ENCODE results near the gene EBF3. TPM values are rescaled to one million over a fixed set of nuclear protein-coding genes. Genes with fewer than 3 reads are reported as not detected.

Gene EBF3
- total RNA-seq, 1 experiment from 2014 or later, result 0.64 TPM

GRCh38 chr10:129850316-129850715 lies 113.8 kb downstream of the EBF3 start:
- no peaks in the 10 kb centered on the region; the same call in 1 of the 2 replicates for H3K27me3 ChIP-seq (ENCODE audit: control insufficient read depth, insufficient read depth, low read length)
- no peak for ATAC-seq
- no peak overlapping the region for H3K4me3 ChIP-seq (ENCODE audit: low read depth in 2 of 2, low read length in 2 of 2)
- BruUV-seq (replicated peaks), result no TSS peak
- TF ChIP-seq CTCF (IDR thresholded peaks at IDR 0.05) (no peak), TCF7L2 (IDR thresholded peaks at IDR 0.05; ENCODE audit: low read depth, low read length) (no peak), POLR2AphosphoS5 (IDR thresholded peaks at IDR 0.05; ENCODE audit: low read depth, low read length) (no peak), REST (IDR thresholded peaks at IDR 0.05; ENCODE audit: insufficient read depth in 1 of 2, low read depth in 2 of 2, low read length in 1 of 2) (no peak), SIN3A (IDR thresholded peaks at IDR 0.05; ENCODE audit: borderline replicate concordance, insufficient read depth, low read depth, low read length) (no peak)
- no peaks in the 10 kb centered on the region for H3K9me3 ChIP-seq (ENCODE audit: control insufficient read depth, insufficient read depth, low read depth, low read length)
- CTCF ChIA-PET, result no interaction called here
- intact Hi-C loops (cut with micrococcal nuclease; ENCODE audit: unreplicated experiment), result no loop called here
- in situ Hi-C loops (cut with HindIII; ENCODE audit: low pct_unique_long_range_greater_than_20kb, low sequenced_read_pairs), result no loop called here
- POLR2A ChIA-PET, result no interaction called here
- H3K4me1 ChIP-seq (ENCODE audit: control insufficient read depth, insufficient read depth, low read length), result peaks cover 4% of the 10 kb centered on the region; the same call in 1 of the 2 replicates
- DNase-seq (ENCODE audit: low read depth, low spot score), result no peak
- no peak overlapping the region for H3K27ac ChIP-seq (ENCODE audit: low read length)
- H3K36me3 ChIP-seq (ENCODE audit: control insufficient read depth, insufficient read depth, low read length), result no peaks in the 10 kb centered on the region

- intact Hi-C loops (cut with micrococcal nuclease; ENCODE audit: unreplicated experiment), result no loop called here
- DNase-seq (ENCODE audit: low read depth, low spot score) (no peak), ATAC-seq (no peak)
- ChIA-PET CTCF (interaction anchor here (0.6 kb wide), 1 partner anchor 18 kb away, joined by 6 read pairs; no protein-coding TSS in a partner anchor), POLR2A (no interaction called here)
- in situ Hi-C loops (cut with HindIII; ENCODE audit: low pct_unique_long_range_greater_than_20kb, low sequenced_read_pairs), result no loop called here
- Histone ChIP-seq H3K4me3 (ENCODE audit: low read depth in 2 of 2, low read length in 2 of 2) (no peak overlapping the region), H3K36me3 (ENCODE audit: control insufficient read depth, insufficient read depth, low read length) (no peaks in the 10 kb centered on the region), H3K27me3 (ENCODE audit: control insufficient read depth, insufficient read depth, low read length) (no peaks in the 10 kb centered on the region; the same call in none of the 2 replicates), H3K27ac (ENCODE audit: low read length) (no peak overlapping the region), H3K9me3 (ENCODE audit: control insufficient read depth, insufficient read depth, low read depth, low read length) (no peaks in the 10 kb centered on the region), H3K4me1 (ENCODE audit: control insufficient read depth, insufficient read depth, low read length) (peaks cover 4% of the 10 kb centered on the region; the same call in 1 of the 2 replicates)
- TF ChIP-seq TCF7L2 (IDR thresholded peaks at IDR 0.05; ENCODE audit: low read depth, low read length) (no peak), REST (IDR thresholded peaks at IDR 0.05; ENCODE audit: insufficient read depth in 1 of 2, low read depth in 2 of 2, low read length in 1 of 2) (no peak), SIN3A (IDR thresholded peaks at IDR 0.05; ENCODE audit: borderline replicate concordance, insufficient read depth, low read depth, low read length) (no peak), CTCF (IDR thresholded peaks at IDR 0.05) (no peak), POLR2AphosphoS5 (IDR thresholded peaks at IDR 0.05; ENCODE audit: low read depth, low read length) (no peak)
- BruUV-seq (replicated peaks), result no TSS peak
These were observed 114.2 kb downstream of the EBF3 start for GRCh38 chr10:129849853-129850252.
